Measurements from ENCODE around the gene LMX1A. TPM values are rescaled to one million over a fixed set of nuclear protein-coding genes. Genes with fewer than 3 reads are reported as not detected.

LMX1A gene
- polyA plus RNA-seq, 1 donor (not counting 4 experiments of a cell fraction or from before 2014, with no cell fraction given), result not detected

- DNase-seq (ENCODE audit: low read depth, low spot score), result no peak
- Histone ChIP-seq H3K9me1 (ENCODE audit: control insufficient read depth, extremely low read depth, insufficient read depth, low read length) (no peaks in the 10 kb centered on the region), H3K9ac (ENCODE audit: control insufficient read depth, extremely low read depth, insufficient read depth, low read length) (no peak overlapping the region), H2AFZ (ENCODE audit: control insufficient read depth, low read length) (no peak overlapping the region), H3K4me3 (ENCODE audit: control insufficient read depth in 2 of 3, extremely low read depth in 1 of 3, insufficient read depth in 2 of 3, low read depth in 1 of 3, low read length in 3 of 3) (no peak overlapping the region), H3K9me3 (ENCODE audit: control insufficient read depth, low read depth, low read length) (no peaks in the 10 kb centered on the region), H3K79me2 (ENCODE audit: control insufficient read depth, insufficient read depth, low read length) (no peaks in the 10 kb centered on the region), H3K4me2 (ENCODE audit: control insufficient read depth, extremely low read depth, insufficient read depth, low read depth, low read length) (no peak overlapping the region), H3K27ac (ENCODE audit: control insufficient read depth, insufficient read depth, low read length) (no peak overlapping the region), H3K36me3 (ENCODE audit: control insufficient read depth in 2 of 2, extremely low read depth in 1 of 2, insufficient read depth in 2 of 2, low read length in 2 of 2) (no peaks in the 10 kb centered on the region), H4K20me1 (ENCODE audit: control insufficient read depth, extremely low read depth, insufficient read depth, low read length) (no peaks in the 10 kb centered on the region), H3K4me1 (ENCODE audit: control insufficient read depth, extremely low read depth, insufficient read depth, low read length) (no peaks in the 10 kb centered on the region), H3K27me3 (ENCODE audit: control insufficient read depth, extremely low read depth, insufficient read depth, low read length) (peaks cover 48% of the 10 kb centered on the region)
- dilution Hi-C loops (cut with MboI; ENCODE audit: extremely low pct_ligation_motif_present, low sequenced_read_pairs), result no loop called here
- no peak for TF ChIP-seq EZH2 (IDR thresholded peaks at IDR 0.05; ENCODE audit: low read length)
- no peak for TF ChIP-seq CTCF (optimal IDR thresholded peaks at IDR 0.05 in 1 of 3, IDR thresholded peaks at IDR 0.05 in 1 of 3, conservative IDR thresholded peaks at IDR 0.05 in 1 of 3; ENCODE audit: extremely low read depth in 1 of 3, insufficient read depth in 2 of 3, low read length in 3 of 3)
- no peak for FAIRE-seq
Observed at GRCh38 chr1:165234149-165234548, 122.4 kb downstream of the LMX1A start.

DNA sequence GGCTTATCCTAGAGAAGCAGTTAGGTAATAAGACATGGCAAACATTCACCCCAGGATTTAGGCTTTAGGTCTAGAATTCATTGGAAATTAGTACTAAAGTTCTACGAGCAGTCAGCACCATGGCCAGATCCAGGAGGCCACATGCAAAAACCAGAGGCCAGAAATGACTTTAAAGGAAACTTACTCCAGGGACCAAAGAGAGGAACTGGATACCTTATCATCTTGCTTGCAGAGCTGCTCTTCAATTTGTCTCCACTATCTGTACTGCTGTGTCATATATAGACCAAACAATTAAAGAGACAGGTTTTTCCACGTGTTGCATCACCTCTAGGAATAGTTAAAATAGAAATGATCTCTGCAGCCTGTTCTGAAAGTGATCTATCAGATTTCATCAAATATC, 127.8 kb downstream of the LMX1A start:
- FAIRE-seq (no peak), DNase-seq (ENCODE audit: low read depth, low spot score) (no peak)
- Histone ChIP-seq H3K36me3 (ENCODE audit: control insufficient read depth in 2 of 2, extremely low read depth in 1 of 2, insufficient read depth in 2 of 2, low read length in 2 of 2) (no peaks in the 10 kb centered on the region), H3K4me3 (ENCODE audit: control insufficient read depth in 2 of 3, extremely low read depth in 1 of 3, insufficient read depth in 2 of 3, low read depth in 1 of 3, low read length in 3 of 3) (no peak overlapping the region), H3K27me3 (ENCODE audit: control insufficient read depth, extremely low read depth, insufficient read depth, low read length) (peaks cover 10% of the 10 kb centered on the region), H3K27ac (ENCODE audit: control insufficient read depth, insufficient read depth, low read length) (no peak overlapping the region), H3K79me2 (ENCODE audit: control insufficient read depth, insufficient read depth, low read length) (no peaks in the 10 kb centered on the region), H4K20me1 (ENCODE audit: control insufficient read depth, extremely low read depth, insufficient read depth, low read length) (no peaks in the 10 kb centered on the region), H2AFZ (ENCODE audit: control insufficient read depth, low read length) (no peak overlapping the region), H3K9me1 (ENCODE audit: control insufficient read depth, extremely low read depth, insufficient read depth, low read length) (no peaks in the 10 kb centered on the region), H3K4me1 (ENCODE audit: control insufficient read depth, extremely low read depth, insufficient read depth, low read length) (no peaks in the 10 kb centered on the region), H3K9ac (ENCODE audit: control insufficient read depth, extremely low read depth, insufficient read depth, low read length) (no peak overlapping the region), H3K4me2 (ENCODE audit: control insufficient read depth, extremely low read depth, insufficient read depth, low read depth, low read length) (no peak overlapping the region), H3K9me3 (ENCODE audit: control insufficient read depth, low read depth, low read length) (no peaks in the 10 kb centered on the region)
- no peak for TF ChIP-seq CTCF (optimal IDR thresholded peaks at IDR 0.05 in 1 of 3, IDR thresholded peaks at IDR 0.05 in 1 of 3, conservative IDR thresholded peaks at IDR 0.05 in 1 of 3; ENCODE audit: extremely low read depth in 1 of 3, insufficient read depth in 2 of 3, low read length in 3 of 3)
- TF ChIP-seq EZH2 (IDR thresholded peaks at IDR 0.05; ENCODE audit: low read length), result no peak
- dilution Hi-C loops (cut with MboI; ENCODE audit: extremely low pct_ligation_motif_present, low sequenced_read_pairs), result no loop called here

All from keratinocyte (primary cell).